Mucosa of rectum (tissue), 2 donors: ENCODE data around the gene MTUS2.

Experiments
- H3K27ac ChIP-seq, 2 donors: one replicate each; pipeline ENCODE4 v1.7.0; 2013; ENCODE audit warnings: inconsistent platforms in 2 of 2, low read depth in 2 of 2, low read length in 2 of 2
- H3K27me3 ChIP-seq, 2 donors: one replicate each; pipeline ENCODE4 v1.7.0; 2013; ENCODE audit warnings: low read length in 2 of 2; ENCODE audit not compliant: control insufficient read depth in 2 of 2, insufficient read depth in 2 of 2
- H3K36me3 ChIP-seq, 2 donors: one replicate each; pipeline ENCODE4 v1.7.0; 2013; ENCODE audit warnings: low read length in 2 of 2; ENCODE audit not compliant: control insufficient read depth in 2 of 2, insufficient read depth in 2 of 2
- H3K4me1 ChIP-seq, 2 donors: one replicate each; pipeline ENCODE4 v1.7.0; 2013; ENCODE audit warnings: low read length in 2 of 2, mild to moderate bottlenecking in 1 of 2; ENCODE audit not compliant: control insufficient read depth in 2 of 2, insufficient read depth in 2 of 2
- H3K4me3 ChIP-seq, 2 donors: one replicate each; pipeline ENCODE4 v1.7.0; 2013; ENCODE audit warnings: low read length in 2 of 2
- H3K9ac ChIP-seq, 2 donors: one replicate each; pipeline ENCODE4 v1.7.0; 2013; ENCODE audit warnings: low read length in 2 of 2, low read depth in 1 of 2, mild to moderate bottlenecking in 1 of 2
- H3K9me3 ChIP-seq, 2 donors: one replicate each; pipeline ENCODE4 v1.7.0; 2013; ENCODE audit warnings: low read length in 2 of 2; ENCODE audit not compliant: control insufficient read depth in 2 of 2
- donor health status: healthy.
- donor health status: Normal muscosa, but diverticular disease.

The MTUS2 gene

DNA sequence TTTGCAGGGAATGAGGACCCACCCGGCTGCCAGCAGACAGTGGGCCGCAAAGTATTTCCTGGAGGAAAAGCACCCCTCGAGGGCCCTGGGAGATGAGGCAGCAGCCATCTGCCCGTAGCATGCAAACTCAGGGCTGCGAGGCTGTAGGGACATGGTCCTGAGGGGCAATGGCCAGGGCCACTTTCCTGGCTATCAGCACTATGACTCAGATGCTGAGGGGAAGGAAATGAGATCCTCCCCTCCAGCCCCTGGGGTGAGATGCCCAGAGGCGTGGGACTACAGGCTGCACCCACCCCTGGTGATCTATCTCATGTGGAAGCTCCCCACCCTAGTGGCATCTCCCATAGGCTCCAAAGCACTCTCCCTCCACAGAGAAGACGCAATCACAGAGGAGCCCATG is 695.2 kb downstream of the MTUS2 start:
- no peak overlapping the region for H3K27ac ChIP-seq
- peaks cover 48 to 58% of the 10 kb centered on the region in 2 donors for H3K36me3 ChIP-seq

DNA sequence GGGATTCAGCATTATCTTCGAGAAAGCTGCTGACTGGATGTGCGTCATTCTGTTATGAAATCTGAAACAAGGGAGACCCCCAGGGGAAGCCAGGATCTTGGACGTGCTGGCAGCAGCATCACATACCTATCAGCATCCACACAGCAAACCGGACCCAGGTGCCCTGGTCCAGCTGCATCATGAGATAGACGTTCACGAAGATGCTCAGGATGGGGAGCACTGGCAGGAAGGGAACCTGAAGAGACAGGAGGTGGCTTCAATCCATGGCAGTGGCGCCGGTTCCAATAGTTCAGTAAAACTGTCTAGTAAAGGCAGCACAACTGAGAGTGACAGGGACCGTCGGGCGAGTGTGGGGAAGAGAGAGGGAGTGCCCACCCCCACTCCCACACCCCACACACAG is 695.9 kb downstream of the MTUS2 start:
- H3K4me1 ChIP-seq: no peaks in the 10 kb centered on the region
- no peak overlapping the region for H3K27ac ChIP-seq
- H3K27me3 ChIP-seq: no peaks in the 10 kb centered on the region
- no peaks in the 10 kb centered on the region for H3K9me3 ChIP-seq
- H3K9ac ChIP-seq: no peak overlapping the region
- peaks cover 45 to 57% of the 10 kb centered on the region in 2 donors for H3K36me3 ChIP-seq
- H3K4me3 ChIP-seq: no peak overlapping the region

More for the DNA sequence above, 695.2 kb downstream of the MTUS2 start:
- Histone ChIP-seq H3K4me1 (no peaks in the 10 kb centered on the region), H3K4me3 (no peak overlapping the region), H3K9ac (no peak overlapping the region), H3K9me3 (no peaks in the 10 kb centered on the region), H3K27me3 (no peaks in the 10 kb centered on the region)

DNA sequence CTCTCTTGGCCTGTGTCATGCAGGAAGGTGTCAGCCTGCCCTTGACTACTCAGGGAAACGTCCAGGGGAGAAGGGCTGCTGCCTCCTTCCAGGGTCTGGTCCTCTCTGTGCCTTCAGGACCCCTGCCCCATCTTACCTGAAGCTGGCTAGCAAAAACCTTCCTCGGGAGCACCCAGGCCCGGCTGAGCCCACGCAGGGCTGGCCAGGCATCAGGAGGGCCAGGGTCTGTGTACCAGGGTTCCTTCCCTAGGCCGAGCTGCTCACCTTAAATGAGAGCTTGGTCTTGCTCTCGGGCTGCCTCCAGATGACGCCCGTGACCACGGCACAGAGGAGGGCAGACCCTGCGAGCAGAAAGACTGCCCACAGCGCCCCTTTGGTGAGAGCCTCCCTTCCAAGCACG is 696.7 kb downstream of the MTUS2 start:
- H3K9me3 ChIP-seq: no peaks in the 10 kb centered on the region
- no peaks in the 10 kb centered on the region for H3K4me1 ChIP-seq
- H3K27me3 ChIP-seq: no peaks in the 10 kb centered on the region
- no peak overlapping the region for H3K4me3 ChIP-seq
- no peak overlapping the region for H3K27ac ChIP-seq
- H3K9ac ChIP-seq: no peak overlapping the region
- peaks cover 52 to 55% of the 10 kb centered on the region in 2 donors for H3K36me3 ChIP-seq

DNA sequence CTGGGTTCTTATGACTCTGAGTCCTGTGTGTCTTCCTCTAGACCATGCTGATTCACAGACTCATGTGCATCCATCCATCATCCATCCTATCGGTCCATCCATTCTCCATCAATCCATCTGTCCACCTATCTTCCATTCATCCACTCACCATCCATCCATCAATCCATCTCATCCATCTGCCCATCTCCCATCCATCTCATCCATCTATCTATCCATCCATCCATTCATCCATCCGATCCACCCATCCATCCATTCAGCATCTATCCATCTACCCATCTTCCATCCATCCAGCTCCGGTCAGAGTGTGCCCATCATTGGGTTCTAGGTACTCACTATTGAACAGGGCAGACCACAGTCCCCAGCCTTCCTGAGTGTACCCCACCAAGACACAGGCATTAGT is 699.8 kb downstream of the MTUS2 start:
- Histone ChIP-seq H3K27ac (no peak overlapping the region), H3K36me3 (peaks cover 63 to 66% of the 10 kb centered on the region in 2 donors), H3K27me3 (no peaks in the 10 kb centered on the region), H3K4me1 (no peaks in the 10 kb centered on the region), H3K4me3 (no peak overlapping the region), H3K9me3 (no peaks in the 10 kb centered on the region), H3K9ac (no peak overlapping the region)

DNA sequence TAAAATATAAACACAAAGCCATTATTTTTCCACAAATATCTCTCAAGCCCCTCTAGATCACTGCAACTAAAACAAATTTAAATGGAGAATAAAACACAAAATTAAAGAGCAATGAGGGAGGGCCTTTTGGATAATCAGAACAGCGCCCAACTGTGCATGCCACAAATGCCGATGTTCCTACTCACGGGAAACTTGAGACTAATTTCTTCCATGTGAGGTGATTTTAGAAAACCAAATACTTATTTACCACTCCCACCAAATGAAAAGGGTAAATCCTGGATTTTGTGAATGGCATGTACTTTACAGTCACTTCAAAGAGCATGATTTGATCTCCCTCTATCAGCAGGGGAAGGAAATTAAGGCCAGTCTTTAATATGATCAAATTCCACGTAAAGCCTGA is 700.5 kb downstream of the MTUS2 start:
- Histone ChIP-seq H3K9ac (no peak overlapping the region), H3K36me3 (peaks cover 60 to 61% of the 10 kb centered on the region in 2 donors), H3K4me3 (no peak overlapping the region), H3K4me1 (no peaks in the 10 kb centered on the region), H3K27ac (no peak overlapping the region), H3K9me3 (no peaks in the 10 kb centered on the region), H3K27me3 (no peaks in the 10 kb centered on the region)

DNA sequence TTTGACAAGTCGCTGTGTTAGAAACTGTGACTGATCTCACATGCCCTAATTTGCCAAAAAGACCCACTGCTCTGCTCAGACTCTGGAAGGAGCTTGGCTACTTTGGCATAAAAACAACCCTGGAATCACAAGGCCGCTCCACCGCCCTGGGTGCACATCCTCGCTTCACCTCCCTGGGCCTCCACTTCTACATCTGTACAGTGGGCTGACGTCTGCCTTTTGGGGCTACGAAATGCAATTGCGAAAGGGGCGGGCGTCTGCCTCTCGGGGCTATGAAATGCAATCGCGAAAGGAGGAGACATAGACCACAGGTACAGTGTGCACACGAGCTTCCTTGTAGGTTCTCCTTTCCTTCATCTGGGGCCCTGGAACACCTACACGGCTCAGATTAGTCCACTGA is 701.2 kb downstream of the MTUS2 start:
- no peak overlapping the region for H3K4me3 ChIP-seq

DNA sequence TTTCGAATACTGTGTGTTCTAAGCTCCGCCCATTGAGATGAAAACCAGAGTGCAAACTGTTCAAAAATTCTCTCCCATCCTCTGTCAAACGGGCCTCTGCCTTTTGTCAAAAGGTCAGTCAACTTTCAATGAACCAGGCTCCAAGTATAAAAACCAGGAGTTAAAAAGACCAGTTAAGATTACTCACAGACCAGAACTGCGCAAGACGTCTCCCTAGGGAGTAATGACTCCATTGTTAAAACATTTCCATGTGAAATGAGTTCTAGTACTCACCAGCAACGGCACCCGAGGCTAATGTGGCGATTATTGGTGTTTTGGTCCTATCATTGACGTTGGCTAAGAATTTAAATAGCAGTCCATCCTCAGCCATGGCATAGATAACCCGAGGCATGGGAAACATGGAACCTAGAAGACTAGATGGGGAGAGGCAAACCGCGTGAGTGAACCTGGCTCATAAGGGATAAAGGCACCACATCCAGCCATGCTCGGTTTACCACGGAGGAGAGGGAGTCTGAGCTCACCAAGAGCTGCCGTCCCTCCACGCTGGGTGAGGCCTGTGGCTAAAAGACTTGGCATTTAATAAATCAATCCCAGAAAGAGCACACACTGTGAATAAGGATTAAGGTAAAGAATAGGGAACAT is 702.0 kb downstream of the MTUS2 start:
- no peak overlapping the region for H3K9ac ChIP-seq
- H3K9me3 ChIP-seq: no peaks in the 10 kb centered on the region
- no peaks in the 10 kb centered on the region for H3K27me3 ChIP-seq
- peaks cover 47% of the 10 kb centered on the region in 2 donors for H3K36me3 ChIP-seq
- no peaks in the 10 kb centered on the region for H3K4me1 ChIP-seq
- no peak overlapping the region for H3K27ac ChIP-seq
- no peak overlapping the region for H3K4me3 ChIP-seq

More for the DNA sequence above, 701.2 kb downstream of the MTUS2 start:
- no peak overlapping the region for H3K27ac ChIP-seq
- H3K27me3 ChIP-seq: no peaks in the 10 kb centered on the region
- H3K4me1 ChIP-seq: no peaks in the 10 kb centered on the region
- no peaks in the 10 kb centered on the region for H3K9me3 ChIP-seq
- H3K9ac ChIP-seq: no peak overlapping the region
- H3K36me3 ChIP-seq: peaks cover 54% of the 10 kb centered on the region in 2 donors

DNA sequence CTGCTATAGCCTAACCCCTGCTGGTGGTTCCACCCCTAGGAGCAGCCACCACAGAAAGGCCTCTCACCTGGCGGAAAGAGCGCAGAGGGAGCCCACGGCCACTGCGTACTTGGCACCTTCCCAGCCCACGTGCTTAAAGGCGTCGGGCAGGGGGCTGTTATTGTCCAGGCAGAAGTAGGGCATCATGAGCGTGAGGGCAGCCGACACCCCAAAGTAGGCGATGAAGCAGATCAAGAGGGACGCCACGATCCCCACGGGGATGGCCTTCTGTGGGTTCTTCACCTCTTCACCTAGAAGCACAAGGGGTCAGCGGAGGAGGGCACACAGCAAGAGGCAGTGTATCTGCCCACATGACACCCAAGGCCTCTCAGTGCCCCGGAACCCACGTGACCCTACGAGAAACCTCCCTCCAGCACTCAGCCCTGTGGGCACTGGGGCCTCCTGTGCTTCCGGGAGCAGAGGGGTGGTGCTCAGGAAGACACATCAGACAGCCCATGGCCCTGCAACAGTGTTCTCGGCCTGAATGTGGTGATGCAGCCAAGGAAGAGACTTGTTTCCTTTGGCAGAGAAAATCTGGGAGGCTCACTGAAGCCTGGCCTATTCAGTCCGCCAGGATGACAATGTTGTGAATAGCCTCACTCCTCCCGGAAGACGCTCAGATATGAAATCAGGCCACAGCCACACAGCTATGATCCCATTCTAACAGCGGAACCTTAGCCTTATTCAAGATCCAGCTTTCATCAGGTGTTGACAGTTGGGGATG is 703.2 kb downstream of the MTUS2 start:
- no peak overlapping the region for H3K4me3 ChIP-seq
- H3K9me3 ChIP-seq: no peaks in the 10 kb centered on the region
- peaks cover 40 to 41% of the 10 kb centered on the region in 2 donors for H3K36me3 ChIP-seq

DNA sequence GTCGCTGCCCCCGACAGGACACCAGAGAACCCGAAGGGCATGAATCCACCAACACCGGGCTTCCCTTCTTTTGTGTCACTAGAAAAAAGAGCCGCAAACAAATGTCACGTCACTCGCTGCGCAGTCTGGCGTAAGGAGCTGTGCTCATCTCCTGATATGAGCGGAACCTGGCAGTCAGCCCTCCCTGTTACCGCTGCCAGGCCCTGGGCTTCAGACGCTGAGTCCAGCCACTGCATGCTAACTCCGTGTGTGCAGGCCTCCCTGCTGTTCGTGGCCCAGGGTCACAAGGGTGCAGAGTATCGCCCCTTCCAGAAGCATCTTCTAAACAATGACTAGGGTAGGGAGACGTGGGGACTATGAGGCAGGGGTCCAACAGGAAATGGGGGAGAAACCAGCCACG is 704.0 kb downstream of the MTUS2 start:
- H3K36me3 ChIP-seq: peaks cover 38 to 41% of the 10 kb centered on the region in 2 donors

More for the DNA sequence above, 703.2 kb downstream of the MTUS2 start:
- Histone ChIP-seq H3K27me3 (no peaks in the 10 kb centered on the region), H3K27ac (no peak overlapping the region), H3K9ac (no peak overlapping the region), H3K4me1 (no peaks in the 10 kb centered on the region)

DNA sequence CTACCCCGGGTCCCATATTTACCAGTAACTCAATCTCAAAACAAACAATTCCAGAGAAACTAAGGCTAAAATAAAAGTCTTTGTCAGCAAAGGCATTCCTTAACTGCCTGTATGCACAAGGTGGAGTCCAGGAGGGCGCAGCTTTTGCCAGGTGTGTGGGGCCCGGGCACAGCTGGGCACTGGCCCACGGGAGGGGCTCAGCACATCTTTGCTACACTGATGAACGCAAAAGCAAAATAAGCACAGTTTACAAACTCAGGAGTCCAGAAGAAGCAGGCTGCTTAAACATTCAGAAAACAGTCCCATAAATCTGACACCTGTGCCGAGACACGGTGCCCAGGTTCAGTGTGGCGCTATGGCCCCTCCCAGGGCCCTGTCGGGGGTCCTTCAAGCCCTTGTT is 704.5 kb downstream of the MTUS2 start:
- no peak overlapping the region for H3K27ac ChIP-seq
- H3K27me3 ChIP-seq: no peaks in the 10 kb centered on the region
- no peak overlapping the region for H3K9ac ChIP-seq
- H3K9me3 ChIP-seq: no peaks in the 10 kb centered on the region
- peaks cover 39 to 42% of the 10 kb centered on the region in 2 donors for H3K36me3 ChIP-seq
- no peak overlapping the region for H3K4me3 ChIP-seq
- no peaks in the 10 kb centered on the region for H3K4me1 ChIP-seq

More for the DNA sequence above, 704.0 kb downstream of the MTUS2 start:
- Histone ChIP-seq H3K4me3 (no peak overlapping the region), H3K9ac (no peak overlapping the region), H3K27me3 (no peaks in the 10 kb centered on the region), H3K4me1 (no peaks in the 10 kb centered on the region), H3K9me3 (no peaks in the 10 kb centered on the region), H3K27ac (no peak overlapping the region)
